ENCODE results near the gene HYOU1.

Gene HYOU1

GRCh38 chr11:118997627-118998387 is 59.2 kb downstream of the HYOU1 start, which contains the start of gene CENATAC:
Gene CENATAC (plus strand): TSS chr11:118998138. CDS start chr11:118998198, 60 bp downstream.
- H3K4me3 Mint-ChIP-seq = peak within 1 kb of the TSS; percentile 96
- peaks cover 39% of the 10 kb centered on the region for H3K36me3 Mint-ChIP-seq (ENCODE audit: insufficient read depth)
- H3K4me1 Mint-ChIP-seq = peaks cover 34% of the 10 kb centered on the region
- peak; percentile 89 to 91 for DNase-seq (ENCODE audit: low spot score in 2 of 2)
- no peaks in the 10 kb centered on the region for H3K9me3 Mint-ChIP-seq
- no peaks in the 10 kb centered on the region for H3K27me3 Mint-ChIP-seq
- H3K27ac Mint-ChIP-seq (ENCODE audit: low read depth) = peak within 1 kb of the TSS; percentile 96
- ATAC-seq (replicated peaks; ENCODE audit: extremely low read depth, poor library complexity, severe bottlenecking) = peak; percentile 91

- H3K27ac Mint-ChIP-seq (ENCODE audit: low read depth) = peak overlapping the region; percentile 96
- H3K36me3 Mint-ChIP-seq (ENCODE audit: insufficient read depth) = peaks cover 33% of the 10 kb centered on the region
- DNase-seq (ENCODE audit: low spot score in 2 of 2) (peak in 1 of 2 donors; percentile 15), ATAC-seq (replicated peaks; ENCODE audit: extremely low read depth, poor library complexity, severe bottlenecking) (peak; percentile 33)
- peak overlapping the region; percentile 96 for H3K4me3 Mint-ChIP-seq
- no peaks in the 10 kb centered on the region for H3K27me3 Mint-ChIP-seq
- H3K4me1 Mint-ChIP-seq = peaks cover 34% of the 10 kb centered on the region
- no peaks in the 10 kb centered on the region for H3K9me3 Mint-ChIP-seq
These were observed 59.9 kb downstream of the HYOU1 start for GRCh38 chr11:118996926-118997626.
